ENCODE results near the gene JOSD1.

DNA sequence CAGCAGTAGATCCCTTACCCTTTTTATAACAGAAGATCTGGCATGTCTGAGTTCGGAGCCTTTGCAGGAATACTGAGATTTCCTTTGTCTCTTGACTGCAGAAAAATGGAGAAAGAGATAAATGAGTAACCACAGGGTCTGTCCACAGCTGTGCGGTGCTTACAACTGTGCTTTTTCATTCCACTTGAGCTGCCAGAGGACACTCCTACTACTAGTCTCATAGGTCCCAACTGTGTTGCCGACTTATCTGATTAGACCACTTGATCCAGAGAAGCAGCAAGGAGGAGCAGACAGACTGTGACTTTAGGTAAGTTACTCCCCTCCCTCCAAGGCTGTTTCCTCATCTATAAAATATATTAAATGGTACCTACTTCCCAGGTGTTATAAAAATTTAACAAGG lies 62.0 kb downstream of the JOSD1 start:
- TF ChIP-seq, protein P1, sequence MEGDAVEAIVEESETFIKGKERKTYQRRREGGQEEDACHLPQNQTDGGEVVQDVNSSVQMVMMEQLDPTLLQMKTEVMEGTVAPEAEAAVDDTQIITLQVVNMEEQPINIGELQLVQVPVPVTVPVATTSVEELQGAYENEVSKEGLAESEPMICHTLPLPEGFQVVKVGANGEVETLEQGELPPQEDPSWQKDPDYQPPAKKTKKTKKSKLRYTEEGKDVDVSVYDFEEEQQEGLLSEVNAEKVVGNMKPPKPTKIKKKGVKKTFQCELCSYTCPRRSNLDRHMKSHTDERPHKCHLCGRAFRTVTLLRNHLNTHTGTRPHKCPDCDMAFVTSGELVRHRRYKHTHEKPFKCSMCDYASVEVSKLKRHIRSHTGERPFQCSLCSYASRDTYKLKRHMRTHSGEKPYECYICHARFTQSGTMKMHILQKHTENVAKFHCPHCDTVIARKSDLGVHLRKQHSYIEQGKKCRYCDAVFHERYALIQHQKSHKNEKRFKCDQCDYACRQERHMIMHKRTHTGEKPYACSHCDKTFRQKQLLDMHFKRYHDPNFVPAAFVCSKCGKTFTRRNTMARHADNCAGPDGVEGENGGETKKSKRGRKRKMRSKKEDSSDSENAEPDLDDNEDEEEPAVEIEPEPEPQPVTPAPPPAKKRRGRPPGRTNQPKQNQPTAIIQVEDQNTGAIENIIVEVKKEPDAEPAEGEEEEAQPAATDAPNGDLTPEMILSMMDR (IDR thresholded peaks at IDR 0.05): no peak
- TF ChIP-seq EP300 (IDR thresholded peaks at IDR 0.05) (no peak), POLR2A (IDR thresholded peaks at IDR 0.05) (no peak)
